ENCODE data around the gene PCSK1N. TPM values are rescaled to one million over a fixed set of nuclear protein-coding genes. Genes with fewer than 3 reads are reported as not detected.

The PCSK1N gene
- total RNA-seq, 3 donors from 2014 or later (not counting 1 experiment from before 2014, with no cell fraction given), result 0.35 to 0.89 TPM; not detected in 1

DNA sequence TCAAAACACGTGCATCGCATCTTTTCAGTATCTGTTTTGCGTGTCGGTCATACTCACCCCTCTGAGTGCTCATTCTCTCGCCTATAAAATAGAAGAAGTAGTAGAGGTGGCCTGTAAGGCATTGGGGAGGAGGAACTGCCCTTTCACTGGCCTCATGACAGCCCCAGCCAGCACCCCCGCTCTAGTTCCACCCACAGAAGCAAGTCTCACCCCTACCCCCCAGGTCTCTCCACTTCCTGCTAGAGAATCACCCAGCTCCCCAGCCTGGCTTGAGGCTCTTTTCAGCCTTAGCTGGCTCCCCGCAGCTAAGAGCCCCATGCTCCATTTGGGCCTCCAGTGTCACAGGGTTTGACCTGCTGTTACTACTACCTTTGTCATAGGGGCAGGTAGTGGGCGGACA is 21.8 kb downstream of the PCSK1N start:
- 90% methylated on average over 7 of the region's 8 CpGs for WGBS (ENCODE audit: insufficient coverage)
- intact Hi-C loops (cut with micrococcal nuclease), result no loop called here
- Histone ChIP-seq H3K9me3 (ENCODE audit: control insufficient read depth, insufficient read depth, low read length) (no peaks in the 10 kb centered on the region), H3K27ac (ENCODE audit: low read length) (no peak overlapping the region), H3K4me1 (ENCODE audit: control insufficient read depth, insufficient read depth, low read length) (no peaks in the 10 kb centered on the region), H3K36me3 (ENCODE audit: control insufficient read depth, insufficient read depth, low read length) (peaks cover 7% of the 10 kb centered on the region), H3K4me3 (ENCODE audit: low read length) (no peak overlapping the region), H3K27me3 (ENCODE audit: control insufficient read depth, insufficient read depth, low read length) (no peaks in the 10 kb centered on the region)
- H3K4me1 Mint-ChIP-seq, result peaks cover 0 to 8% of the 10 kb centered on the region in 2 donors
- no peaks in the 10 kb centered on the region for H3K27me3 Mint-ChIP-seq (ENCODE audit: low read depth in 2 of 2)
- no peak overlapping the region for H3K4me3 Mint-ChIP-seq
- H3K27ac Mint-ChIP-seq, result peak overlapping the region in 1 of 2 donors; percentile 77
- DNase-seq, result no peak
- peak in 1 of 3 donors; percentile 31 for ATAC-seq
- TF ChIP-seq, protein P1, sequence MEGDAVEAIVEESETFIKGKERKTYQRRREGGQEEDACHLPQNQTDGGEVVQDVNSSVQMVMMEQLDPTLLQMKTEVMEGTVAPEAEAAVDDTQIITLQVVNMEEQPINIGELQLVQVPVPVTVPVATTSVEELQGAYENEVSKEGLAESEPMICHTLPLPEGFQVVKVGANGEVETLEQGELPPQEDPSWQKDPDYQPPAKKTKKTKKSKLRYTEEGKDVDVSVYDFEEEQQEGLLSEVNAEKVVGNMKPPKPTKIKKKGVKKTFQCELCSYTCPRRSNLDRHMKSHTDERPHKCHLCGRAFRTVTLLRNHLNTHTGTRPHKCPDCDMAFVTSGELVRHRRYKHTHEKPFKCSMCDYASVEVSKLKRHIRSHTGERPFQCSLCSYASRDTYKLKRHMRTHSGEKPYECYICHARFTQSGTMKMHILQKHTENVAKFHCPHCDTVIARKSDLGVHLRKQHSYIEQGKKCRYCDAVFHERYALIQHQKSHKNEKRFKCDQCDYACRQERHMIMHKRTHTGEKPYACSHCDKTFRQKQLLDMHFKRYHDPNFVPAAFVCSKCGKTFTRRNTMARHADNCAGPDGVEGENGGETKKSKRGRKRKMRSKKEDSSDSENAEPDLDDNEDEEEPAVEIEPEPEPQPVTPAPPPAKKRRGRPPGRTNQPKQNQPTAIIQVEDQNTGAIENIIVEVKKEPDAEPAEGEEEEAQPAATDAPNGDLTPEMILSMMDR (IDR thresholded peaks at IDR 0.05), result no peak
- H3K9me3 Mint-ChIP-seq, result no peaks in the 10 kb centered on the region
- no peaks in the 10 kb centered on the region for H3K36me3 Mint-ChIP-seq

DNA sequence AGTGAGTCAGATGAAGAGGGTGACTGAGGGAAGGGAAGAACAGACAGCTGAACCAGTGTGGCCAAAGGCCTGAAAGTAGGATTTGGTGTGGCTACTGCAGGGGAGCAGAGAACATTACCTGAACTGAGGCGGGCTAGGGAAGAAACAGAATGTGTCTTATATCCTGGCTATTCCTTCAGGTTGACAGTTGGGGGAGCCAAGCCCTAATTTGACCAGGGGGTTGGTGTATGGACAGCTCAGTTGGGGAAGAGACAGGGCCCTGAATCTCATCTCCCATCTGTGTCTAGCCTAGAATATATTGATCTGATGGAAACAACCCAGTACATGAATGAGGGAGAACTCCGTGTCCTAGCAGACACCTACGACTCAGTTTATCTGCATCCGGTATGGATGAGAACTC is 29.3 kb downstream of the PCSK1N start:
- H3K4me3 ChIP-seq (ENCODE audit: low read length), result no peak overlapping the region
- H3K27me3 ChIP-seq (ENCODE audit: control insufficient read depth, insufficient read depth, low read length), result no peaks in the 10 kb centered on the region
- peaks cover 9% of the 10 kb centered on the region for H3K4me1 ChIP-seq (ENCODE audit: control insufficient read depth, insufficient read depth, low read length)
- peaks cover 8% of the 10 kb centered on the region for H3K36me3 ChIP-seq (ENCODE audit: control insufficient read depth, insufficient read depth, low read length)
- H3K36me3 Mint-ChIP-seq, result no peaks in the 10 kb centered on the region
- peaks cover 0 to 13% of the 10 kb centered on the region in 2 donors for H3K4me1 Mint-ChIP-seq
- no peak overlapping the region for H3K27ac ChIP-seq (ENCODE audit: low read length)
- intact Hi-C loops (cut with micrococcal nuclease), result loop anchor here (10.0 kb wide), 1 partner anchor 109 kb away; the partner anchor contains the start of genes PIM2 and SLC35A2
- H3K27ac Mint-ChIP-seq, result no peak overlapping the region
- ATAC-seq (no peak), DNase-seq (no peak)
- no peak overlapping the region for H3K4me3 Mint-ChIP-seq
- TF ChIP-seq, protein P1 (IDR thresholded peaks at IDR 0.05), result no peak
- WGBS (ENCODE audit: insufficient coverage), result 91% methylated on average over 4 of the region's 4 CpGs
- no peaks in the 10 kb centered on the region for H3K9me3 ChIP-seq (ENCODE audit: control insufficient read depth, insufficient read depth, low read length)
- no peaks in the 10 kb centered on the region for H3K9me3 Mint-ChIP-seq
- peaks cover 0 to 6% of the 10 kb centered on the region in 2 donors for H3K27me3 Mint-ChIP-seq (ENCODE audit: low read depth in 2 of 2)

DNA sequence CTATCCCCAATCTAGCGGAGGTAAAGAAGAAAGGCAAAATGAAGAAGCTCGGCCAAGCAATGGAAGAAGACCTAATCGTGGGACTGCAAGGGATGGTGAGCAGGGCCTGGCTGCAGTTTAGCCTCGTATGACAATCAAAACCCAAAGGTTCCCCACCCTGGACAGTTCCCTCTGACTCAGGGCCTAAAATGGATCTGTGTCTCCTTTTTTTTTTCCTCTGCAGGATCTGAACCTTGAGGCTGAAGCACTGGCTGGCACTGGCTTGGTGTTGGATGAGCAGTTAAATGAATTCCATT is 32.6 kb downstream of the PCSK1N start:
- Histone ChIP-seq H3K36me3 (ENCODE audit: control insufficient read depth, insufficient read depth, low read length) (peaks cover 8% of the 10 kb centered on the region), H3K4me3 (ENCODE audit: low read length) (peak overlapping the region; percentile 91), H3K27me3 (ENCODE audit: control insufficient read depth, insufficient read depth, low read length) (no peaks in the 10 kb centered on the region), H3K9me3 (ENCODE audit: control insufficient read depth, insufficient read depth, low read length) (no peaks in the 10 kb centered on the region), H3K27ac (ENCODE audit: low read length) (peak overlapping the region; percentile 100), H3K4me1 (ENCODE audit: control insufficient read depth, insufficient read depth, low read length) (peaks cover 16% of the 10 kb centered on the region)
- H3K4me3 Mint-ChIP-seq, result peak overlapping the region; percentile 96
- peak overlapping the region; percentile 97 to 98 for H3K27ac Mint-ChIP-seq
- peaks cover 0 to 21% of the 10 kb centered on the region in 2 donors for H3K4me1 Mint-ChIP-seq
- intact Hi-C loops (cut with micrococcal nuclease), result loop anchor here (2.0 to 10.0 kb wide), 3 partner anchors 112 to 154 kb away; partner anchors contain the start of genes OTUD5, PIM2 and SLC35A2
- ATAC-seq (no peak), DNase-seq (no peak)
- 68% methylated on average over 4 of the region's 4 CpGs for WGBS (ENCODE audit: insufficient coverage)
- TF ChIP-seq, protein P1 (IDR thresholded peaks at IDR 0.05), result no peak
- no peaks in the 10 kb centered on the region for H3K9me3 Mint-ChIP-seq
- H3K27me3 Mint-ChIP-seq (ENCODE audit: low read depth in 2 of 2), result peaks cover 0 to 6% of the 10 kb centered on the region in 2 donors
- H3K36me3 Mint-ChIP-seq, result no peaks in the 10 kb centered on the region
